HFFc6 (cell line): Measurements from ENCODE around the gene TAGLN3. TPM values are rescaled to one million over a fixed set of nuclear protein-coding genes. Genes with fewer than 3 reads are reported as not detected.

ENCODE experiments used
- DNase-seq: peaks from one replicate; pipeline ENCODE4 v3.0.0-alpha.2; 2018
- H3K27ac Mint-ChIP-seq: 2 replicates; pipeline ENCODE4 v1.8.0; 2020; ENCODE audit warnings: mild to moderate bottlenecking, mixed read lengths
- H3K27me3 Mint-ChIP-seq: 2 replicates; pipeline ENCODE4 v1.8.0; 2021; ENCODE audit warnings: mild to moderate bottlenecking, moderate library complexity, mixed read lengths; ENCODE audit not compliant: insufficient read depth
- H3K36me3 Mint-ChIP-seq: 2 replicates; pipeline ENCODE4 v1.8.0; 2021; ENCODE audit warnings: low read depth, mixed read lengths
- H3K4me1 Mint-ChIP-seq: 2 replicates; pipeline ENCODE4 v1.8.0; 2020; ENCODE audit warnings: low read depth, mixed read lengths
- H3K4me3 Mint-ChIP-seq: 2 replicates; pipeline ENCODE4 v1.8.0; 2020; ENCODE audit warnings: mild to moderate bottlenecking, moderate library complexity, mixed read lengths
- H3K9me3 Mint-ChIP-seq: 2 replicates; pipeline ENCODE4 v1.8.0; 2020; ENCODE audit warnings: mild to moderate bottlenecking, mixed read lengths
- total RNA-seq, 6 experiments: library from RNA; stranded (reverse); fragmentation: NEBNext Ultra II Directional; extraction: Animal tissue kit (Norgen Biotek cat#: 25700); gene quantifications; 2 replicates in 1 of 6; 3 replicates in 5 of 6; pipeline ENCODE4 v1.2.3, GENCODE V29; 2021
- TF ChIP-seq, protein P1 (sequence below): fragments of 200-600 bp; sonication (generic); IDR thresholded peaks from 2 replicates; pipeline ENCODE4 v1.5.0; 2021; ENCODE audit warnings: antibody characterized with exemption, mild to moderate bottlenecking

TAGLN3 gene
- total RNA-seq, 6 experiments from 2014 or later: 0.26 to 0.63 (median 0.43) TPM; not detected in 3

DNA sequence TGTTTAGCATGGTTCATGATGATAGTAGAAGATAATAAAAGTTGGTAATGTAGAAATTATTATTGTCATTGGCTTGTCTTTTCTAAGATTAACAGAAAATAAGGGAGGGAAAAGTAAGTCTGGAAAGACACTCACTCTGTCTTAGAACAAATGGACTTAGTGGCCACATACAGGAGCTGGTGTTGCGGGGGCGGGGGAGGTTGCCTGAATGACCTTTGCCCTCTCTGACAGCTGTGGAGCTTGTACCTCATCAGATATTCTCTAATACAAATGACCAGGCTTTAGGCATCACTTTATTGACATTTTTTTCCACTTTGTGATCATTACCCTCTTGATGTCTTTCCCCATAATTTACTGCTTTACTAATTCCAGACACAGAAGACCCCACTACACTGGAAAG, 5.9 kb downstream of the TAGLN3 start:
- TF ChIP-seq, protein P1, sequence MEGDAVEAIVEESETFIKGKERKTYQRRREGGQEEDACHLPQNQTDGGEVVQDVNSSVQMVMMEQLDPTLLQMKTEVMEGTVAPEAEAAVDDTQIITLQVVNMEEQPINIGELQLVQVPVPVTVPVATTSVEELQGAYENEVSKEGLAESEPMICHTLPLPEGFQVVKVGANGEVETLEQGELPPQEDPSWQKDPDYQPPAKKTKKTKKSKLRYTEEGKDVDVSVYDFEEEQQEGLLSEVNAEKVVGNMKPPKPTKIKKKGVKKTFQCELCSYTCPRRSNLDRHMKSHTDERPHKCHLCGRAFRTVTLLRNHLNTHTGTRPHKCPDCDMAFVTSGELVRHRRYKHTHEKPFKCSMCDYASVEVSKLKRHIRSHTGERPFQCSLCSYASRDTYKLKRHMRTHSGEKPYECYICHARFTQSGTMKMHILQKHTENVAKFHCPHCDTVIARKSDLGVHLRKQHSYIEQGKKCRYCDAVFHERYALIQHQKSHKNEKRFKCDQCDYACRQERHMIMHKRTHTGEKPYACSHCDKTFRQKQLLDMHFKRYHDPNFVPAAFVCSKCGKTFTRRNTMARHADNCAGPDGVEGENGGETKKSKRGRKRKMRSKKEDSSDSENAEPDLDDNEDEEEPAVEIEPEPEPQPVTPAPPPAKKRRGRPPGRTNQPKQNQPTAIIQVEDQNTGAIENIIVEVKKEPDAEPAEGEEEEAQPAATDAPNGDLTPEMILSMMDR: no peak
- peaks cover 74% of the 10 kb centered on the region for H3K4me1 Mint-ChIP-seq
- no peak overlapping the region for H3K4me3 Mint-ChIP-seq
- no peak for DNase-seq
- no peaks in the 10 kb centered on the region for H3K36me3 Mint-ChIP-seq
- H3K27me3 Mint-ChIP-seq: no peaks in the 10 kb centered on the region; the same call in 1 of the 2 replicates
- H3K9me3 Mint-ChIP-seq: no peaks in the 10 kb centered on the region
- H3K27ac Mint-ChIP-seq: no peak overlapping the region

DNA sequence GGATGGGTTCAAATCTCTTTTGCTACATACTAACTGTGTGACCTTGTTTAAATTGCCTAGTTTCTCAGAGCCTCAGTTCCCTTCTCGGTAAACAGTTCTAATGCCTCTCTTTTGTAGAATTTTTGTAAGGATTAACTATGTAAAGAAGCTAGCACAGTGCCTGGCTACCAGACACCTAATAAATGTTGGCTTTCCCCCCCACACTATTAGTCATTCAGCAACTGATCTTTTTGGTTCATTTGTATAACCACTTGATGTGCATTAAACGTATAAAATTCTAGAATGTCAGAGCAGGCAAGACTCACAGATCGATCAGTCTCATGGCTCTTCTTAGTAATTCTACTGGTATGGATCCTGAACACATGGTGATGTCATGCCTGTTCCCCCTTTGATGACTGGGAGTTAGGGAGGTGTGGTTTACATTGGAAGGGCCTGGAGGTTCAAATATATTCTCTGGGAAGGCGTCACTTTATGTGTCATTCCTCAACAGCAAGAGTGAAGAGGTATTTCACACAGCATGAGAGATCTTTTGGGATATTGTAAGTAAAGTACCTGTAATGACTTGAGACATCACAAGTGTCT, 6.5 kb downstream of the TAGLN3 start:
- Mint-ChIP-seq H3K27ac (no peak overlapping the region; the same call in 1 of the 2 replicates), H3K4me1 (peaks cover 70% of the 10 kb centered on the region)

DNA sequence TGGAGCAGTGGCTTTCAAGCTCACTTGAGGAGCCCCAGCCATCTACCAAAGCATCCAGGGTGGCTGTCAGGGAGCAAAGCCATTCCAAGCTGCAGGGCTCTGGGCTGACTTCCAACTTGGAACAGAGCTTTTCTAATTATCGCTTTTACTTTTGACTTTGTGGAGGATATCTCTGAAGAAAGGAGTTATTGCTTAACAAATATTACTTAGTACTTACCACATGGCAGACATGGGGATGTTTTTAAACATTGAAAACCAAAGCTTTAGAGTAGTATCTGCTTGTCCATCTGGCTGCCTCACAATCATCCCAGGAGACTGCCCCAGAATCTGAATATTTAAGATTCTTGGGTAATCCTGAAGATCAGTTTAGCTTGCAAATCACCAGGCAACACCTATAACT, 8.9 kb downstream of the TAGLN3 start:
- Mint-ChIP-seq H3K4me3 (no peak overlapping the region), H3K9me3 (no peaks in the 10 kb centered on the region), H3K36me3 (no peaks in the 10 kb centered on the region), H3K4me1 (peaks cover 54% of the 10 kb centered on the region), H3K27ac (peak overlapping the region; percentile 10; the same call in 1 of the 2 replicates), H3K27me3 (no peaks in the 10 kb centered on the region; the same call in 1 of the 2 replicates)
- DNase-seq: peak; percentile 61
- TF ChIP-seq, protein P1: no peak

More for the DNA sequence above, 6.5 kb downstream of the TAGLN3 start:
- DNase-seq: peak; percentile 22
- H3K9me3 Mint-ChIP-seq: no peaks in the 10 kb centered on the region
- TF ChIP-seq, protein P1: no peak
- H3K27me3 Mint-ChIP-seq: no peaks in the 10 kb centered on the region; the same call in 1 of the 2 replicates
- no peaks in the 10 kb centered on the region for H3K36me3 Mint-ChIP-seq
- H3K4me3 Mint-ChIP-seq: no peak overlapping the region

DNA sequence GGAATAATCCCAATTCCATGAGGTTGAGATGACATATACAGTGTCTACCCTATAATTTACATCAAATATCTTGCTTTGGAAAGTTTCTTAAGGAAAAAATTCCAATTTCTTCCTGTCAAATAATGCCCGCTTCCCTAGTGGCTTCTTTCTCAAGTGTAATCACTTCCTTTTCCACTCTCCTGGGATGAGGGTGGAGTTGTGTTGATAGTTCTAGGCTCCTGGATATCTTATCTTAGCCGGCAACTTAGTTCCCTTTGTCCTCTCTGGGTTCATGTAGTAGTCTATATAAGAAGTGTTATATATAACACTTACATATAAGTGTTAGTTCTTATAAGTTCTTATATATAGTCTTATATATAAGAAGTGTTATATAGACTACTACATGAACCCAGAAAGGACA, 10.9 kb downstream of the TAGLN3 start:
- Mint-ChIP-seq H3K27me3 (no peaks in the 10 kb centered on the region; the same call in 1 of the 2 replicates), H3K4me1 (peaks cover 42% of the 10 kb centered on the region), H3K9me3 (no peaks in the 10 kb centered on the region), H3K36me3 (no peaks in the 10 kb centered on the region), H3K4me3 (no peak overlapping the region), H3K27ac (no peak overlapping the region)
- TF ChIP-seq, protein P1: no peak
- no peak for DNase-seq

DNA sequence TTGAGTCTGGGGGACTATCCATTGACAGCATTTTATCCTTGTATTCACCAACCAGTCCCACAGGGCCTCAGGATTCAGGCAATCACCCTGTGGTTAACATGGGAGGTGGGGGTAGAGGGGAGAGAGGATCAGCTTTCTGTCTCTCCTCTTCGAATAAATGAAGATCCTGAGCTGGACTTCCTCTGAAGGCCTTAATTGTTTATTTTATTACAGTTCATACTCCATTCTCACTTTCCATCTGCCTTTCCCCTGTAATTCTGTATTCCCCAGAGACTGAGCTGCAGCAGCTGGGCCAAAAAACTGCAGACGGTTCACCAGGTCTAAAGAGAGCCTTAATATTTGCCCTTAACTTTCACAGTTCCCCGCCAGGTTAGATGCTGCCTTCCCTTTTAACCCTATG, 11.9 kb downstream of the TAGLN3 start:
- TF ChIP-seq, protein P1: no peak
- Mint-ChIP-seq H3K27me3 (no peaks in the 10 kb centered on the region; the same call in 1 of the 2 replicates), H3K27ac (no peak overlapping the region), H3K9me3 (no peaks in the 10 kb centered on the region), H3K36me3 (no peaks in the 10 kb centered on the region), H3K4me1 (peaks cover 33% of the 10 kb centered on the region), H3K4me3 (no peak overlapping the region)
- no peak for DNase-seq
